Stimulated activated CD8-positive, alpha-beta memory T cell treated with anti-CD3 and anti-CD28 coated beads, Interleukin-7, amount 100 ng/mL, for 24 hours (primary cell): Measurements from ENCODE around the gene TMEM208.

ENCODE experiments used
- DNase-seq: peaks from one replicate; pipeline ENCODE4 v3.0.0-alpha.2; 2020; ENCODE audit warnings: low read depth

TMEM208 gene

DNA sequence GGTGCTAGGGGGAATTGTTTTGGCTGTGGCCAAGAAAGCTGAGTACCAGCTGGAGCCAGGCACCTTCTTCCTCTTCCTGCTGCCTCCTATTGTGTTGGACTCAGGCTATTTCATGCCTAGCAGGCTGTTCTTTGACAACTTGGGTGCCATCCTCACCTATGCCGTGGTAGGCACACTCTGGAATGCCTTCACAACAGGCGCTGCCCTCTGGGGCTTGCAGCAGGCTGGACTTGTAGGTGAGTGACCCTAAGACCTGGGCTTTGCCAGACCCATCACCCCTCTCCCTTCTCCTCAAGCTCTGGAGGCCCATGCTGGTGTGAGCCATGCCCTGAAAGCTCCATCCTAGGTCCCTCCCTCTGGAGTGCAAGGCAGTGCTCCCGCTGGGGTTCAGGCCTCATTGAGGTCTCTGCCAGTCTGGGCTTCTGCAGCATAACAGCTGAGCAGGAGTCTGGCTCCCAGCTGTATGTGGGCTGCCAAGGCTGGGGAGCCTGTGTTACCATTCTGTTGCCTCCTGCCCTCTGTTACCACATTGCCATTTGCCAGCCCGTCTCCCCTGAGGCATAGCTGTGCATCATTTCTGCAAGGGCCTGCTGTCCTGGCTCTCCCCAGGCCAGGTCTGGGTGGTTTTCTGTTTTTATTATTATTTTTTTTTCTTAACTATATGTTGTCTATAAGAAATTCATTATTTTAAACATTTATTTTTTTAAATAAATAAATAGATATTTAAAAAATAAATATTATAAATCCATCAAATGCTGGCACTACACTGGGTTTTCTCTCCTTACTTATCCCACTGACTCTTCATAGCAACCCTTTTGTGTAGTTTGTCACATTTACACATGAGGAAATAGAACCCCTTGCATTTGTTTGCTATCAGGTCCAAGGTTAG, 25.9 kb downstream of the TMEM208 start:
- DNase-seq, result no peak

DNA sequence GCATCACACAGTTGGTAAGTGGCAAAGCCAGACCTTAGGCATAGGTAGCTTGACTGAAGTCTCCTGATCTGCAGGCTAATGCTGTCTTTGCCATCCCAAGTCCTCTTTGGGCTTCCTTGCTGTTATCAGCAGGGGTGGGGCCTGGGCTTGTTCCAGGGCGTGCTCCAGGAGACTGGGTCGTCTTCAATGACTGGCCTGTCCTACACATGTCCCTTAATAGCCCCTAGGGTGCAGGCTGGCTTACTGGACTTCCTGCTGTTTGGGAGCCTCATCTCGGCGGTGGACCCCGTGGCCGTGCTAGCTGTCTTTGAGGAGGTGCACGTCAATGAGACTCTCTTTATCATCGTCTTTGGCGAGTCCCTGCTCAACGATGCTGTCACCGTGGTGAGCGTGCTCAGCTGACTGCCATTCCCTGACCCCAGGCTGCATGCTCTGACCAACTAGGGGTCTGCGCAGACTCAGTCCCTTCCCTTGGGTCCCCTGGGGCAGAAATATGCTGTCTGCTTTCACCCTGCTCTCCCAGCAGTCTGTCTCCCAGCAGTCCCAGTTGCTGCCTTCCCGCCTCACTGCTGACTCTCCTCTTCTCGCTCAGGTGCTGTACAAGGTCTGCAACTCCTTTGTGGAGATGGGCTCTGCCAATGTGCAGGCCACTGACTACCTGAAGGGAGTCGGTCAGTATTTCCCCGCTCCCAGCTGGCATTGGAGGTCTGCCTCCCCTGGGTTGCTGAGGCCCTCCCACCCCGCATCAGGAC, 28.0 kb downstream of the TMEM208 start:
- DNase-seq, result no peak

DNA sequence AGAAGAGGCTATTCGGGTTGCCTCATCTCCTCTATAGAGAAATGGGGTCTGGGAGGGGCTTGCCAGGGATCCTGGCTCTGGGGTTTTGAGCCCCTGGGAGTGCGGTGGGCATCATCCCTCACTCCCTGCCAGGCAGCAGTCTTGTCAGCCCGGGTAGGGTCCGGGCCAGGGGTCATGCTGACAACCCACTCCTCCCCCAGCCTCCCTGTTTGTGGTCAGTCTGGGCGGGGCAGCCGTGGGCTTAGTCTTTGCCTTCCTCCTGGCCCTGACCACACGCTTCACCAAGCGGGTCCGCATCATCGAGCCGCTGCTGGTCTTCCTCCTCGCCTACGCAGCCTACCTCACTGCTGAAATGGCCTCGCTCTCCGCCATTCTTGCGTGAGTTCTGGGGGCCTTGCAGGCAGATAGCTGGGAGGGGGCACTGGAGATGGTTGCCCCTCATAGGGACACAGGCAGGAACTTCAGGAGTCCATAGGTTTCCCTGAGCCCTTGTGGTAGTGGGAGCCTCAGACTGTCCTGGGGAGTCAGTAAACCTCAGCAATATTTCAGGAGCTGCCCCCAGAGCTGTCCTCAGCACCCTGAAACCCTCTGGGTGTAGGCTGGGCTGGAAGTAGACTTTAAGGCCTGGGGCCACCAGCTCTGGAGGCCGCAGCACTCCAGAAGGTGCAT, 28.8 kb downstream of the TMEM208 start:
- no peak for DNase-seq

DNA sequence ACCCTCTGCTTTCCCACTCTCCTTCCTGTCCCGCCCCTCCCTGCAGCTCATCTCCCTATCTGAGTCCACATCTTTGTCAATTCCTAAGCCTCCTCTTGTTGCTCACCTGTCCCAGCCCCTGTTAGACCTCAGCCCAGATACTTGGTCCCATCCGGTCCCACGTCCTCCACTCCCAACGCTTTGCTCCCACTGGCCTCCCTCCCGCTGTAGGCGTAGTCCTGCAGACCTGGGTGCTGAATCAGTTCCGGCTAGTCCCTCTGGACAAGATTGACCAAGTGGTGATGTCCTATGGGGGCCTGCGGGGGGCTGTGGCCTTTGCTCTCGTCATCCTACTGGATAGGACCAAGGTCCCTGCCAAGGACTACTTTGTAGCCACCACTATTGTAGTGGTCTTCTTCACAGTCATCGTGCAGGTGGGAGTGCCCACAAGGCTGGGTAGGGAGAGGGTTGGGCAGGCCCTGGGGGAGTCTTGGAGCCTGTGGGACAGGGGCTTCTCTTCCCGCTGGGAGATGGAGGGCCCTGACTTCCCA, 29.8 kb downstream of the TMEM208 start:
- no peak for DNase-seq

DNA sequence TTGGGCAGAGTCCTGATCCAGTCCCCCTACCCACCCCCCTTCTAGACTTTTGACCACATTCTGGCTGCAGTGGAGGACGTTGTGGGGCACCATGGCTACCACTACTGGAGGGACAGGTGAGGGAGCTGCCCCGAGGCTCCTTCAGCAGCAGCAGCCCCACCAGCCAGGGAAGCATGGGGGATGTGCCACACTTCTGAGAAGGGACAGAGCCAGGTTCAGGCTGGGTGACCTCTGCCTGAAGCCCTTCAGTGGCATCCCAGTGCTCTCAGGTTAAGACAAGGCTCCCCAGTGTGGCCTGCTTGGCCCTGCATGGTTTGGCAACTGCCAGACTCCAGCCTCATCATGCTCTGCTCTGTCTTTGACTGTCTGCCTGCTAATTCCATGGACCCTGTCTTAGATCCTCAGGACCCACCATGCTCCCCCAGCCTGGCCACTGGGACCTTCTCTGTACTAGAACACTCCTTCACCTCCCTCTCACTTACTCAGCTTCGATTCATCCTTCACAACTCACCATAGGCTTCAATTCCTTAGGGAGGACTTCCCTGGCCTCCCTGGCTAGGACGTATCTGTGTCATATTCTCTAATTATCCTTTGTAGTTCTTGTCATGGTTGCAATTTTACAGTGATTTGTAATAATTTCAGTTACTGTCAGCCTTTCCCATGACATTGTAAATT, 30.7 kb downstream of the TMEM208 start:
- DNase-seq, result no peak

DNA sequence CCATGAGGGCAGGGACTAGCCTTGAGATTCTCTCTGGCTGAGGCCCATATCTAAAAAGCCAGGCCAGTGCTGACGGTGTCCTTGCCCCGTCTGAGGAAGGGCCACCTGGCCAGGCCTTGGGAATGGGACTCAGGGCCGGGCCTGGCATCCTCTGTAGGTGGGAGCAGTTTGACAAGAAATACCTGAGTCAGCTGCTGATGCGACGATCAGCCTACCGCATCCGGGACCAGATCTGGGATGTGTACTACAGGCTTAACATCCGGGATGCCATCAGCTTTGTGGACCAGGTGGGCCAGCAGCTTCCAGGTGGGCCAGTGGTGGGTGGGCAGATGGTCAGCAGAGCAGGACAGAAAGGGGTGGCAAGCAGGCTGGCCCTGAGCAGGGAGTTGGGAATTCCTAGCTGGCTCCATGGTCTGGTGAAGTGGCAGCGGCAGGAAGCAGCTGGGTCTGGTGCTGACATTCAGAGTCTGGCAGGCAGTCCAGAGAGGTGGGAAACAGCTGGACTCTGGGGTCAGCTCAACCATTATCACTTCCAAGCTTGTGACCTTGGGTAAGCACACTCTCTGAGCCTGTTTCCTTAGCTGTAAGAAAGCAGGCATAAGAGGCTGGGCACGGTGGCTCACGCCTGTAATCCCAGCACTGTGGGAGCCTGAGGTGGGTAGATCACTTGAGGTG, 31.4 kb downstream of the TMEM208 start:
- DNase-seq, result no peak

DNA sequence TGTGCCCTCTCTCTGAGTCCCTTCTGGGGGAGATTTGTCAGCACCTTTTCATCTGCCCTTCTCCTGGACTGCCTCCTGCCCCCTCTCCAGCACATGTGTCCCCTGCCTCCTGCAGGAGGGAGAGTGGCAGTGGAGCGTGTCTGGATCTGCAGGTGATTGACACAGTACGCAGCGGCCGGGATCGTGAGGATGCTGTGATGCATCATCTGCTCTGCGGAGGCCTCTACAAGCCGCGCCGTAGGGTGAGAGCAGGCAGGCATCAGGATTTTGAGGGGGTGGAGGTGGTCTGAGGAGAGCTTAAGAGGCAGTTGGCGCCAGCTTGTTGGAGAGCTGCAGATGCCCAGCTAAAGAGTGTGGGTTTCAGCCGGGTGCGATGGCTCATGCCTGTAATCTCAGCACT, 32.8 kb downstream of the TMEM208 start:
- DNase-seq, result no peak

DNA sequence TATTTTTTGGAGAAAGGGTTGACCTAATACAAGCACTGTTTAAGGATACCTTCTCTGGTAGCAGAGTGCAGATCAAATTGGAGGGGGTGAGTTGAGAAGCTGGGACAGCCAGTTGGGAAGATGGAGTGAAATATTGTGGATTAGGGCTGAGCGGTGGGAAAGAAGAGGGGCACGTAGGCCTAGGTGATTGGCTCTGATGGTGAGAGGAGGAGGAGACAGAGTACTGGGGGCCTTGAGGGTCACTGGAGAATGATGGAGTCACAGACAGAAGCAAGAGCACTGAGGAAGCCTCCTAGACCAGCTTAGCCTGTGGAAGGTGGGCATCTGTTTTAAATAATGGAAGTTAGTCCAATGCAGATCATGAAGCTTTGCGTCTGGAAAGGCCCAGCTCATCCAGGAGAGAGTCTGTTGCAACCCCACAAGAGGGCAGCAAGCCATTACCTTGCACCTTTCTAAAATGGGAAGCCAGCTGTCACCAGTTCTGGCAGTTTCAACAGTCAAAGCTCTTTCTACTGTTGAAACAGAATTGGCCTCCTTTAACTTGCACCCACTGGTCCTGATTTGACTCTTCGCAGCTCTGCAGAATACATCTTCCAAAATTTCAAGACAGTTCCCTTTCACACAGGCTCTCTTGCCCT, 33.6 kb downstream of the TMEM208 start:
- no peak for DNase-seq

DNA sequence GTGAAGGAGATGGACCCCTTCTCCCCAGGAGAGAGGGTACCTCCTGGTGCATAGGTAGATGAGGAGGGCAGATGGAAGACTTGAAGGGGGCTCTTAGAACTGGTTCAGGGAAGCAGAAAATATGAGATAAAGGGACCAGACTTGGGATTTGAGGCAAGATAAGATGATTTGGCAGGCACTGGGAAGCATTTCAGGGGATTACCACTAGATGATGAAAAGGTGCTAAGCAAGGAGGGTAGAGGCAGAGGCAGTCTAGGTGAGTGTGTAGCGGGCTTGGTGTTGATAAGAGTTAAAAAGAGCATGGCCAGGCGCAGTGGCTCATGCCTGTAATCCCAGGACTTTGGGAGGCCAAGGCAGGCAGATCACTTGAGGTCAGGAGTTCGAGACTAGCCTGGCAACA, 36.3 kb downstream of the TMEM208 start:
- DNase-seq, result no peak

DNA sequence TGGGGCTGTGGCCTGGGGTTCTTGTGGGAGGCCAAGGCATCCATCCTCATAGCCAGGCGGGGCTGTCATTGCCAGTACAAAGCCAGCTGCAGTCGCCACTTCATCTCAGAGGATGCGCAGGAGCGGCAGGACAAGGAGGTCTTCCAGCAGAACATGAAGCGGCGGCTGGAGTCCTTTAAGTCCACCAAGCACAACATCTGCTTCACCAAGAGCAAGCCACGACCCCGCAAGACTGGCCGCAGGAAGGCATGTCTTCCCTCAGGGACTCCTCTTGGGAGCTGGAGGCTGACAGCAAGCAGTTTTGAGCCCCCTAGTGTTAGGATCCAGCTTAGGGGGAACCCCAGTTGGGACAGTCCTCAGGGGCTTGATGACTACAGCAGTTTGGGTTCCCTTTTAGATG, 37.3 kb downstream of the TMEM208 start:
- DNase-seq, result no peak

DNA sequence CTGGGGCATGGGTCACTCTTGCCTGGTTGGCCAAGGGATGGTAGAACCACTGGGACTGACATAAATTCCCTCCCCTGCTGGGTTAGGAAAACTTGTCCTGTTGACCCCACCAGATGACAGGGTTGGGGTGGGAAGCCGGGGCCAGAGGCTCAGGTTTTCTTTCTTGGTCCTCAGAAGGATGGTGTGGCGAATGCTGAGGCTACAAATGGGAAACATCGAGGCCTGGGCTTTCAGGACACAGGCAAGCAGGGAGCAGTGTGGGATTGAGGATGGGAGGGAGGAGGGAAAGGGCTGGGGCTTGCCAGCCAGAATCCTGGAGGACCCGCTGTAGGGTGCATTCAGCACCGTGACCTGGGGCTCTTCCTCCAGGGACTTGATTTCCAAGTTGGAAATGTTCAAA, 37.9 kb downstream of the TMEM208 start:
- no peak for DNase-seq

DNA sequence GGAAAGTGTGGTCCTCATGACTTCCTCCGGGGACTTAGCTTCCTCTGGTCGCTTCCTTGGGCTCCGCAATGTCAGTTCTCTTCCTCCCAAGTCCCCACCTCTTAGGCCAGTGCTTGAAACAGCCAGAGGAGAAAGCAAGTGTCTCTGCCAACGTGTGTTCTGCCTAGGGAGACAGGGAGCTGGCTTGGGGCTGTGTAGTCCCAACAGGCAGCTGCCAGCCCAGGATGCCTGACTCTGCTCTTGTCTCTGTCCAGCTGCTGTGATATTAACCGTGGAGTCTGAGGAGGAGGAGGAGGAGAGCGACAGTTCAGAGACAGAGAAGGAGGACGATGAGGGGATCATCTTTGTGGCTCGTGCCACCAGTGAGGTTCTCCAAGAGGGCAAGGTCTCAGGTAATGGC, 38.9 kb downstream of the TMEM208 start:
- no peak for DNase-seq

DNA sequence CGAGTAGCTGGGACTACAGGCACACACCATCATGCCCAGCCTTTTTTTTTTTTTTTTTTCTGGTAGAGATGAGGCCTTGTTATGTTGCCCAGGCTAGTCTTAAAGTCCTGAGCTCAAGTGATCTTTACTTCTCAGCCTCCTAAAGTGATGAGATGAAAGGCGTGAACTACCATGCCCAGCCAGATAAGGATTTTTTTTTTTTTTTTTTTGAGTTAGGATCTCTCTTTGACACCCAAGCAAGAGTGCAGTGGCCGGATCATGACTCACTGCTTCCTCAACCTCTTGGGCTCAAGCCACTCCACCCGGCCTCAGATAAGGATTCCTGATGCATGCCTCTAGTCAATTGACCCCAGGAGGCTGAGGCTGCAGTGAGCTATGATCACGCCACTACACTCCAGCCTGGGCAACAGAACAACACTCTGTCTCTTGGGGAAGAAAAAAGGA, 41.2 kb downstream of the TMEM208 start:
- DNase-seq, result no peak

DNA sequence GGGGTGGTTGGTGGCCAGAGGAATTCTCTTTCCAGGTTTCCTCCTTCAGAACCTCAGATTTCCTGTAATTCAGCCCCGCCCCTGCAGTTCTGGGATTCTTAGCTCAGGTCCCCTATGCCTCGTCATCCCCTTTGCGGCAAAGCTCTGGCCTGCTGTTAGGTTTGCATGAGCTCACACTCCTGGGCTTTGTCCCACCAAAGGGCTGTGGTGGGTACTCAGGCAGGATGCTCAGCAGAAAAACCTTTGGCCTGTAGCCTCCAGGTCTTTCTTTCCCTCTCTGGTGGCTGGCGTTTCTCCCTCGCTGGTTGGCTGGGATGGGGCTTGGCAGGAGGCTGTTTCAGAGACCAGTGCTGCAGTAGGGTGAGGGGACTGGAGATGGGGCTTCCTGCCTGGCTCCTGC, 42.8 kb downstream of the TMEM208 start:
- DNase-seq, result no peak

DNA sequence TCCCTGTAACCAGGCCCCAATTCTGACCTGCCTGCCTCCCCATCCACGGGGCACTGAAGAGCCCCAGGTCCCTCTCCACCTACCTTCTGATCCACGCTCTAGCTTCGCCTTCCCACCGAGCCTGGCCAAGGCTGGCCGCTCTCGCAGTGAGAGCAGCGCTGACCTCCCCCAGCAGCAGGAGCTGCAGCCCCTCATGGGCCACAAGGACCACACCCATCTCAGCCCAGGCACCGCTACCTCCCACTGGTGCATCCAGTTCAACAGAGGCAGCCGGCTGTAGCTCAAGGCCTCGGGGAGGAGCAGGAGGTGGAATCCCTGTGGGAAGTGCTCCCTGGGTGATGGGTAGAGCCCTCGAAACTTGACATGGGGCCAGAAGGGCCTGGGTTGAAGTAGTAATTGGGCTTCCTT, 44.0 kb downstream of the TMEM208 start:
- no peak for DNase-seq

DNA sequence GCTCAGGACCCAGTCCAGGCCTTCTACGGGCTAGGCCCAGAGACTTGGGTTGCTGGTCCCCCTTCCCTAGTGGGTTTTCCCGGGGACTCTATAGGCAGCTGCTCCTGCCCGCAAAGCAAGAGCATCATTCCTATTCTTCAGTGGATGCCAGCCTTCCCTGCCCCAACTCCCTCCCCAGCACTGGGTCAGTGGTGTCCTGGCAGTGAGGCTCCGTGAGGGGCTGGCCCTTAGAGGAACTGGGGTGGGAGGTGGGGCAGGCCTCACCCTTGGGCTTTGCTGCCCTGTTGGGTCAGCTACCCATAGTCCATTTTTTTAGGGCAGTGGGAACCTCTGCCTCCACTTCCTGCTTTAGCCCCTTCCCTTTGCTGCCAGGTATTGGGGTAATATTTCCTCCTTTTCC, 44.5 kb downstream of the TMEM208 start:
- no peak for DNase-seq

DNA sequence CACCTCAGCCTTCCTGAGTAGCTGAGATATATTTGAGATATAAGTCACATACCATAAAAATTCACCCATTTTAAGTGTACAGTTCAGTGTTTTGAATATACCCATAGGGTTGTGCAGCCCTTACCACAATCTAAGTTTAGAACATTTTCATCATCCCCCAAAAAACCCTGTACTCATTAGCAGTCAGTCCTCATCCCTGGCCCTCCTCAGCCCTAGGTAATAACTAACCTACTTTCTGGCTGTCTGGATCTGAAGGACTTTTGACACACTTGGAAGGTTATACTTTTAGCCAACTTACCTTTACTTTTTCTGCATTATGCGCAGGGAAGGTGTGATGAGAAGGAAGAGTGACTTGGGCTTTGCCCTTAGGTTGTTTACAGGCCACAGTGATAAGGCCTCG, 48.4 kb downstream of the TMEM208 start:
- DNase-seq, result no peak

DNA sequence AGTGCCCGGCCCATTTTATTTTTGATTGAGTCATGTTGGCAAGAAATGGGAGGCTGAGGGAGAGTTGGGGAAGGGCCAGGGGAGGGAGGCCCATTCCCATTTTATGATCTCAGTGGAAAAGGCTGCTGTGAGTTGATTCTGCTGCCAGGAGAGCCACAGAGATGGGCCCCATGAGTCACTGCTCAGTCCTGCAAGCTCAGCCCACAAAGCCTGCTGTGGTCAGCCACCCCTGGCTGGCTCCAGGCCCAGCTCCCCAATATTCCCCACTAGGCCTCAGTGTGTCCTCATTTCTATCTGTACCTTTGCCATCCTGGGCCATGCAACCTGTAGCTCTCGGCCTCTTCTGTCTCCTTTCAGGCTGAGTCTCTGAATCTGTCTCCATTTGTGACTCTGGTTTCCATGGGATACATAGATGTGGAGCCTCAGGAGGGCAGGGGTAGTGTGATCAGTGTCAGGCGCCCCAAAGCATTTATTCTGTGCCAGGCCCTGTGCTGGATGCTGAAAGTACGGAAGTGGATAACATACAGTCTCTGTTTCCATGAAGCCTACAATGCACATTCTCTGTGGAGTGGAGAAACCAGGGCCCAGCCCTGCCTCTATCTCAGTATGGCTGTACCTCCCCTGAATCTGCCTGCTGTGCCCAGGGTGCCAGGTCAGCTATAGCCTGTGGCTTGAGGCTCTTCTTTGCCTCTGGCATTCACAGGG, 50.5 kb downstream of the TMEM208 start:
- DNase-seq, result no peak

DNA sequence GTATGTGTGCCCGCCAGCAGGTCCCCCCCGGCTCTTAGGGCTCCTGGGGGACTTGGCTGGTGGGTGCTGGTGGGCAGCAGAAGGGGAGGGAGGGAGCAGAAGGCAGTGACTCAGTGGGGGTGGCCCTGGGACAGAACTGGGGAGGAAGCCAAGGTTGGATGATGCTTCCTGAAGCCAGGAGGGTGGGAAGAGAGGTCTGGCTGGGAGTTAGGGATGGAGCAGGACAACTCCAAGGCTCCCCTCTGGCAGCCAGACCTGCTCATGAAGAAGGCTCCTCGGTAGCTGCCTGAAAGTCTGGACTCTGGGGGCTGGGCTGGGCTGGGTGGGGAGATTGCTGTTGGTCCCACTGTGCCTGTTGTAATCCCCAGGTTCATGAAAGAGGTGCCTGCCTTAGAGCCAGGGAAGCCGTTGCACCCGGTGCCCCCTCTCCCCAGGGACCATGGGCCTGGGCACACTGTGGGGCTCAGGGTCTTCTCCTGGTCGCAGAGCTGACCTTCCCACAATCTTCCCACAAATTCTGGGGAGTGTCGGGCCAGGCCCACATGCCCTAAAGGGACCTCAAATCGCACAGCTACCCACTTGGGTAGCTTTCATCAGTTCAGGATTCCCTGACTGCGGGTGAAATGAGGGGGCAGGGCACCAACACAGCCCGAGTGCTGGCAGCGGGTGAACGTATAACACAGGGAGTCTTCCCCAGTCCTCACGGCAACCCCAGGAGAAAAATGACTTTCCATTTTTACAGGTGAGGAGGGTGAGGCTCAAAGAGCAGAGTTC, 51.3 kb downstream of the TMEM208 start:
- no peak for DNase-seq
